PFSK-1 (cell line): Measurements from ENCODE around the gene CLPSL1.

ENCODE experiments used
- FOXP2 ChIP-seq: optimal IDR thresholded peaks from 2 replicates; pipeline ENCODE3; 2011; ENCODE audit warnings: borderline replicate concordance, control low read depth, inconsistent platforms; ENCODE audit not compliant: insufficient read depth; ENCODE audit errors: extremely low read length, extremely low read depth
- POLR2AphosphoS5 ChIP-seq: IDR thresholded peaks from 2 replicates; pipeline ENCODE4 v1.6.1; 2012; ENCODE audit warnings: low read depth, mild to moderate bottlenecking, control low read depth, low read length, moderate library complexity
- REST ChIP-seq, 2 experiments: IDR thresholded peaks; 2 replicates each; pipeline versions ENCODE4 v1.6.1 to v1.8.0; 2011 to 2012; ENCODE audit warnings: low read depth in 2 of 2, low read length in 2 of 2, control low read depth in 1 of 2, inconsistent platforms in 1 of 2, mild to moderate bottlenecking in 1 of 2, moderate library complexity in 1 of 2; ENCODE audit not compliant: insufficient read depth in 1 of 2
- SIN3A ChIP-seq: IDR thresholded peaks from 2 replicates; pipeline ENCODE4 v1.6.1; 2012; ENCODE audit warnings: mild to moderate bottlenecking, low read length, moderate library complexity, borderline replicate concordance; ENCODE audit not compliant: insufficient read depth
- TAF1 ChIP-seq: IDR thresholded peaks from 2 replicates; pipeline ENCODE4 v1.6.1; 2012; ENCODE audit warnings: low read length, control low read depth, borderline replicate concordance; ENCODE audit not compliant: insufficient read depth

CLPSL1 gene

GRCh38 chr6:35787266-35788218 is 6.7 kb downstream of the CLPSL1 start:
- TF ChIP-seq SIN3A: no peak
- TF ChIP-seq REST (IDR thresholded peaks at IDR 0.05; ENCODE audit: insufficient read depth in 1 of 2, low read depth in 2 of 2, low read length in 2 of 2): no peak
- TF ChIP-seq TAF1: no peak
- no peak for TF ChIP-seq FOXP2
- TF ChIP-seq POLR2AphosphoS5: no peak

GRCh38 chr6:35788423-35788982 is 7.7 kb downstream of the CLPSL1 start:
- TF ChIP-seq POLR2AphosphoS5 (no peak), SIN3A (no peak), TAF1 (no peak), FOXP2 (no peak), REST (IDR thresholded peaks at IDR 0.05; ENCODE audit: insufficient read depth in 1 of 2, low read depth in 2 of 2, low read length in 2 of 2) (no peak)

GRCh38 chr6:35790683-35791082 is 9.9 kb downstream of the CLPSL1 start:
- no peak for TF ChIP-seq FOXP2
- no peak for TF ChIP-seq POLR2AphosphoS5
- TF ChIP-seq TAF1: no peak
- no peak for TF ChIP-seq SIN3A
- TF ChIP-seq REST (IDR thresholded peaks at IDR 0.05; ENCODE audit: insufficient read depth in 1 of 2, low read depth in 2 of 2, low read length in 2 of 2): no peak

- TF ChIP-seq TAF1 (no peak), FOXP2 (no peak), POLR2AphosphoS5 (no peak), SIN3A (no peak), REST (IDR thresholded peaks at IDR 0.05; ENCODE audit: insufficient read depth in 1 of 2, low read depth in 2 of 2, low read length in 2 of 2) (no peak)
Measured at GRCh38 chr6:35794536-35795452, 14.0 kb downstream of the CLPSL1 start.
